HepG2 (cell line): Measurements from ENCODE around the gene CD7. TPM values are rescaled to one million over a fixed set of nuclear protein-coding genes. Genes with fewer than 3 reads are reported as not detected.

ENCODE experiments used
- CBFB ChIP-seq: sonication (generic); formaldehyde crosslinking; IDR thresholded peaks from 2 replicates; pipeline ENCODE4 v1.4.0; 2020; ENCODE audit warnings: missing genetic modification reagents
- FOXA3 ChIP-seq: IDR thresholded peaks from 2 replicates; pipeline ENCODE4 v1.6.1; 2016; ENCODE audit warnings: missing genetic modification reagents, missing compliant biosample characterization
- KDM3A ChIP-seq: IDR thresholded peaks from 2 replicates; pipeline ENCODE4 v1.6.1; 2018; ENCODE audit warnings: low read depth, missing compliant biosample characterization
- KLF16 ChIP-seq, 2 experiments: sonication (generic) in 1 of 2; formaldehyde crosslinking in 1 of 2; IDR thresholded peaks; 2 replicates each; pipeline versions ENCODE4 v1.6.1 to v1.8.0; 2016 to 2023; ENCODE audit warnings: missing genetic modification reagents in 2 of 2, missing compliant biosample characterization in 1 of 2
- RELA ChIP-seq: sonication (generic); formaldehyde crosslinking; IDR thresholded peaks from 2 replicates; pipeline ENCODE4 v1.4.0; 2020; ENCODE audit warnings: missing genetic modification reagents
- SP4 ChIP-seq: sonication (generic); formaldehyde crosslinking; IDR thresholded peaks from 2 replicates; pipeline ENCODE4 v1.8.1; 2023; ENCODE audit warnings: mild to moderate bottlenecking, missing genetic modification reagents
- TBL1XR1 ChIP-seq: fragments of 150-350 bp; IDR thresholded peaks from 2 replicates; pipeline ENCODE4 v1.6.1; 2014; ENCODE audit warnings: borderline replicate concordance, low read length; ENCODE audit not compliant: partially characterized antibody
- TSC22D2 ChIP-seq: sonication (generic); formaldehyde crosslinking; IDR thresholded peaks from 2 replicates; pipeline ENCODE4 v1.5.1; 2020; ENCODE audit warnings: missing genetic modification reagents, mild to moderate bottlenecking, borderline replicate concordance
- WIZ ChIP-seq: sonication (generic); formaldehyde crosslinking; IDR thresholded peaks from 2 replicates; pipeline ENCODE4 v1.5.1; 2020; ENCODE audit warnings: mild to moderate bottlenecking, missing genetic modification reagents
- ZFP1 ChIP-seq: IDR thresholded peaks from 2 replicates; pipeline ENCODE4 v1.6.1; 2016
- ZNF121 ChIP-seq: sonication (generic); formaldehyde crosslinking; IDR thresholded peaks from 2 replicates; pipeline ENCODE4 v1.5.0; 2020; ENCODE audit warnings: mild to moderate bottlenecking, missing genetic modification reagents
- ZNF274 ChIP-seq: sonication (generic); formaldehyde crosslinking; IDR thresholded peaks from 2 replicates; pipeline ENCODE4 v1.5.1; 2020; ENCODE audit warnings: mild to moderate bottlenecking, missing genetic modification reagents
- ZNF501 ChIP-seq: sonication (generic); formaldehyde crosslinking; IDR thresholded peaks from 2 replicates; pipeline ENCODE4 v1.5.1; 2020; ENCODE audit warnings: mild to moderate bottlenecking, moderate library complexity, missing genetic modification reagents
- ZNF557 ChIP-seq: sonication (generic); formaldehyde crosslinking; IDR thresholded peaks from 2 replicates; pipeline ENCODE4 v1.4.0; 2020; ENCODE audit warnings: missing genetic modification reagents
- ZNF83 ChIP-seq: sonication (generic); formaldehyde crosslinking; IDR thresholded peaks from 2 replicates; pipeline ENCODE4 v1.4.0; 2020; ENCODE audit warnings: missing genetic modification reagents, mild to moderate bottlenecking, borderline replicate concordance
- polyA plus RNA-seq, 8 experiments: library from polyadenylated mRNA; depleted of rRNA in 3 of 8; stranded (reverse) in 7 of 8; unstranded in 1 of 8; fragments of >200 nt; fragmentation: Illumina TruSeq in 4 of 8; extraction: Trizol in 4 of 8; gene quantifications; 2 replicates each; pipeline versions ENCODE4 v1.2.1 to v1.2.3, GENCODE V29; 2011 to 2016; ENCODE audit warnings: low read depth in 4 of 8, missing spikeins in 1 of 8, mixed read lengths in 1 of 8; ENCODE audit not compliant: insufficient read depth in 1 of 8
- total RNA-seq, 5 experiments: library from RNA; depleted of rRNA; stranded (reverse); fragments of >200 nt; fragmentation: Illumina TruSeq; extraction: Trizol; gene quantifications; 2 replicates each; pipeline ENCODE4 v1.2.3, GENCODE V29; 2016; ENCODE audit warnings: low read depth in 1 of 5
- TF ChIP-seq, protein P1 (sequence below): sonication (generic); formaldehyde crosslinking; conservative IDR thresholded peaks from 2 replicates; pipeline ENCODE4 v1.8.1; 2023; ENCODE audit warnings: missing genetic modification reagents
- TF ChIP-seq, protein P2 (sequence below): IDR thresholded peaks from 2 replicates; pipeline ENCODE4 v1.6.1; 2016; ENCODE audit warnings: missing biosample characterization, missing genetic modification reagents, low read depth
- TF ChIP-seq, protein P3 (sequence below): sonication (generic); formaldehyde crosslinking; IDR thresholded peaks from 2 replicates; pipeline ENCODE4 v1.5.0; 2020; ENCODE audit warnings: missing genetic modification reagents
- TF ChIP-seq, protein P4 (sequence below): sonication (generic); formaldehyde crosslinking; IDR thresholded peaks from 2 replicates; pipeline ENCODE4 v1.4.0; 2020; ENCODE audit warnings: mild to moderate bottlenecking, missing genetic modification reagents
- TF ChIP-seq, protein P5 (sequence below): sonication (generic); formaldehyde crosslinking; IDR thresholded peaks from 2 replicates; pipeline ENCODE4 v1.5.0; 2020; ENCODE audit warnings: missing genetic modification reagents
- TF ChIP-seq, protein P6 (sequence below): sonication (generic); formaldehyde crosslinking; IDR thresholded peaks from 2 replicates; pipeline ENCODE4 v1.4.0; 2020; ENCODE audit warnings: missing genetic modification reagents, borderline replicate concordance

CD7 gene
- total and polyA plus RNA-seq, 2 of the 13 experiments (the other 11 are each of a cell fraction or from before 2014, with no cell fraction given): 67.6 to 76.4 TPM

DNA sequence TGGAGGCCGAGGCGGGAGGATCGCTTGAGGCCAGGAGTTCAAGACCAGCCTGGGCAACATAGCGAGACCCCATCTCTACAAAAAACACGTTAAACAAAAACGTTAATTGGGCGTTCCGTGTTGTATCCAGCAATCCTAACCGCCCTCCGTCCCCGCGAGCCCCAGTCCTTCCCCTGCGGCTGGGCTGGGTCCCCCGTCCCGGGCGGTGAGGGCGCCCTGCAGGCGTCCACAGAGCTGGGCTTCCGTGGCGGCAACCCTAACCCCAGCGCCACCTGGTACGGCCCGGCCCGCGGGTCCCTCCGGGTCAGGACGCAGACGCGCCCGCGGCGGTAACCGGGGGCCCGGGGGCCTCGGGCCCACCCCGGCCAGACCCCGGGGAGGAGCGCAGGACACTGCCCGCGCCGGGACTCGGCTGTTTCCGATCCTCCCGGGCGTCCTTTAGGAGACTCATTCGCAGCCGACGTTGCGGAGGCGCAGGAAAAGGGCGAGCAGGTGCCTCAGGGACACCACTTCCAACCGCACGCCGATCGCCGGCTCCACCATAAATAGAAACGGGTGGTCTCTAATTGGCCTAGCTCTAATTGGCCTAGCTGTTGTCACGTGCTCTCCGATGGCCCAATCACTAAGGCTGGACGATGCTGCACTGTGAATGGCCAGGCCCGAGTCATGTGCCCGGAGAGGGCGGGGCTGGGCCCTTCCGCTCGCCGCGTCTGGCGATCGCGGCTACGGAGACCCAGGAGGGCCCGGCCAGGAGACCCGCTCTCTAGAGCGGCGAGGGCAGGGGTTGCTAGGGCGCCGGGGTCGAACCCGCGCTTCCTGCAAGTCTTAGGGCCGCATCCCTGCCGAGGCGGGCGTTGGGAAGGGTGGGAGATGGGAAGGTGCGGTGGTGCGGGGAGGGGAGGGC, 24.9 kb downstream of the CD7 start (continued):
- TF ChIP-seq, protein P1, sequence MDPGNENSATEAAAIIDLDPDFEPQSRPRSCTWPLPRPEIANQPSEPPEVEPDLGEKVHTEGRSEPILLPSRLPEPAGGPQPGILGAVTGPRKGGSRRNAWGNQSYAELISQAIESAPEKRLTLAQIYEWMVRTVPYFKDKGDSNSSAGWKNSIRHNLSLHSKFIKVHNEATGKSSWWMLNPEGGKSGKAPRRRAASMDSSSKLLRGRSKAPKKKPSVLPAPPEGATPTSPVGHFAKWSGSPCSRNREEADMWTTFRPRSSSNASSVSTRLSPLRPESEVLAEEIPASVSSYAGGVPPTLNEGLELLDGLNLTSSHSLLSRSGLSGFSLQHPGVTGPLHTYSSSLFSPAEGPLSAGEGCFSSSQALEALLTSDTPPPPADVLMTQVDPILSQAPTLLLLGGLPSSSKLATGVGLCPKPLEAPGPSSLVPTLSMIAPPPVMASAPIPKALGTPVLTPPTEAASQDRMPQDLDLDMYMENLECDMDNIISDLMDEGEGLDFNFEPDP (CRISPR knock-in tag): 0 out of 2 replicates have a peak, but pooled peaks have one; percentile 7
- TF ChIP-seq ZNF557 (no peak), RELA (CRISPR knock-in tag) (no peak), ZFP1 (CRISPR knock-in tag) (no peak), ZNF501 (CRISPR knock-in tag) (peak; percentile 87; the same call in 1 of the 2 replicates), ZNF121 (CRISPR knock-in tag) (peak; percentile 98), TSC22D2 (CRISPR knock-in tag) (peak; percentile 22; the same call in 1 of the 2 replicates), KLF16 (CRISPR knock-in tag; IDR thresholded peaks at IDR 0.05) (peak in 1 of 2 experiments; percentile 95; a peak in 2 of 4 replicates), FOXA3 (CRISPR knock-in tag) (peak; percentile 49; the same call in 1 of the 2 replicates), ZNF274 (CRISPR knock-in tag) (no peak; the same call in none of the 2 replicates), SP4 (CRISPR knock-in tag) (peak; percentile 72), TBL1XR1 (peak; percentile 40), CBFB (CRISPR knock-in tag) (peak; percentile 91), KDM3A (CRISPR knock-in tag) (no peak), ZNF83 (CRISPR knock-in tag) (no peak), WIZ (CRISPR knock-in tag) (no peak)
- TF ChIP-seq, protein P2, sequence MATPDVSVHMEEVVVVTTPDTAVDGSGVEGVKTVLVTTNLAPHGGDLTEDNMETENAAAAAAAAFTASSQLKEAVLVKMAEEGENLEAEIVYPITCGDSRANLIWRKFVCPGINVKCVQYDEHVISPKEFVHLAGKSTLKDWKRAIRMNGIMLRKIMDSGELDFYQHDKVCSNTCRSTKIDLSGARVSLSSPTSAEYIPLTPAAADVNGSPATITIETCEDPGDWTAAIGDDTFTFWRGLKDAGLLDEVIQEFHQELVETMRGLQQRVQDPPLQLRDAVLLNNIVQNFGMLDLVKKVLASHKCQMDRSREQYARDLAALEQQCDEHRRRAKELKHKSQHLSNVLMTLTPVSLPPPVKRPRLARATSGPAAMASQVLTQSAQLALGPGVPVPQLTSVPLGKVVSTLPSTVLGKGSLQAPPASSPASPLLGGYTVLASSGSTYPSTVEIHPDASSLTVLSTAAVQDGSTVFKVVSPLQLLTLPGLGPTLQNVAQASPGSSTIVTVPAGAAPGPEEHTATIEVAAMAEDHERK (CRISPR knock-in tag): no peak
- TF ChIP-seq, protein P3, sequence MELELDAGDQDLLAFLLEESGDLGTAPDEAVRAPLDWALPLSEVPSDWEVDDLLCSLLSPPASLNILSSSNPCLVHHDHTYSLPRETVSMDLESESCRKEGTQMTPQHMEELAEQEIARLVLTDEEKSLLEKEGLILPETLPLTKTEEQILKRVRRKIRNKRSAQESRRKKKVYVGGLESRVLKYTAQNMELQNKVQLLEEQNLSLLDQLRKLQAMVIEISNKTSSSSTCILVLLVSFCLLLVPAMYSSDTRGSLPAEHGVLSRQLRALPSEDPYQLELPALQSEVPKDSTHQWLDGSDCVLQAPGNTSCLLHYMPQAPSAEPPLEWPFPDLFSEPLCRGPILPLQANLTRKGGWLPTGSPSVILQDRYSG (CRISPR knock-in tag): no peak
- TF ChIP-seq, protein P4, sequence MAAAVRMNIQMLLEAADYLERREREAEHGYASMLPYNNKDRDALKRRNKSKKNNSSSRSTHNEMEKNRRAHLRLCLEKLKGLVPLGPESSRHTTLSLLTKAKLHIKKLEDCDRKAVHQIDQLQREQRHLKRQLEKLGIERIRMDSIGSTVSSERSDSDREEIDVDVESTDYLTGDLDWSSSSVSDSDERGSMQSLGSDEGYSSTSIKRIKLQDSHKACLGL (CRISPR knock-in tag): peak; percentile 36; the same call in 1 of the 2 replicates
- TF ChIP-seq, protein P5, sequence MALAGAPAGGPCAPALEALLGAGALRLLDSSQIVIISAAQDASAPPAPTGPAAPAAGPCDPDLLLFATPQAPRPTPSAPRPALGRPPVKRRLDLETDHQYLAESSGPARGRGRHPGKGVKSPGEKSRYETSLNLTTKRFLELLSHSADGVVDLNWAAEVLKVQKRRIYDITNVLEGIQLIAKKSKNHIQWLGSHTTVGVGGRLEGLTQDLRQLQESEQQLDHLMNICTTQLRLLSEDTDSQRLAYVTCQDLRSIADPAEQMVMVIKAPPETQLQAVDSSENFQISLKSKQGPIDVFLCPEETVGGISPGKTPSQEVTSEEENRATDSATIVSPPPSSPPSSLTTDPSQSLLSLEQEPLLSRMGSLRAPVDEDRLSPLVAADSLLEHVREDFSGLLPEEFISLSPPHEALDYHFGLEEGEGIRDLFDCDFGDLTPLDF (CRISPR knock-in tag): peak; percentile 20; the same call in 1 of the 2 replicates
- TF ChIP-seq, protein P6, sequence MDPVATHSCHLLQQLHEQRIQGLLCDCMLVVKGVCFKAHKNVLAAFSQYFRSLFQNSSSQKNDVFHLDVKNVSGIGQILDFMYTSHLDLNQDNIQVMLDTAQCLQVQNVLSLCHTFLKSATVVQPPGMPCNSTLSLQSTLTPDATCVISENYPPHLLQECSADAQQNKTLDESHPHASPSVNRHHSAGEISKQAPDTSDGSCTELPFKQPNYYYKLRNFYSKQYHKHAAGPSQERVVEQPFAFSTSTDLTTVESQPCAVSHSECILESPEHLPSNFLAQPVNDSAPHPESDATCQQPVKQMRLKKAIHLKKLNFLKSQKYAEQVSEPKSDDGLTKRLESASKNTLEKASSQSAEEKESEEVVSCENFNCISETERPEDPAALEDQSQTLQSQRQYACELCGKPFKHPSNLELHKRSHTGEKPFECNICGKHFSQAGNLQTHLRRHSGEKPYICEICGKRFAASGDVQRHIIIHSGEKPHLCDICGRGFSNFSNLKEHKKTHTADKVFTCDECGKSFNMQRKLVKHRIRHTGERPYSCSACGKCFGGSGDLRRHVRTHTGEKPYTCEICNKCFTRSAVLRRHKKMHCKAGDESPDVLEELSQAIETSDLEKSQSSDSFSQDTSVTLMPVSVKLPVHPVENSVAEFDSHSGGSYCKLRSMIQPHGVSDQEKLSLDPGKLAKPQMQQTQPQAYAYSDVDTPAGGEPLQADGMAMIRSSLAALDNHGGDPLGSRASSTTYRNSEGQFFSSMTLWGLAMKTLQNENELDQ (CRISPR knock-in tag): no peak
